Brain microvascular endothelial cell (primary cell): ENCODE results near the gene FFAR4.
"Not testable (repeated sequence)": the region's sequence is repeated elsewhere in the genome, so short reads cannot be mapped to it uniquely, and the experiment has no call there.

ENCODE experiments used
- DNase-seq: peaks from one replicate; pipeline ENCODE4 v3.0.0-alpha.2; 2020
- H3K27ac ChIP-seq: fragments of 250-450 bp; sonication (Bioruptor Pico); 2 replicates; pipeline ENCODE4 v1.5.1; 2020; ENCODE audit warnings: mild to moderate bottlenecking, moderate library complexity
- H3K27me3 ChIP-seq: fragments of 250-450 bp; sonication (Bioruptor Pico); replicated peaks from 2 replicates; pipeline ENCODE4 v1.5.1; 2020; ENCODE audit warnings: mild to moderate bottlenecking
- H3K36me3 ChIP-seq: fragments of 250-450 bp; sonication (Bioruptor Pico); replicated peaks from 2 replicates; pipeline ENCODE4 v1.5.1; 2020; ENCODE audit warnings: mild to moderate bottlenecking
- H3K4me3 ChIP-seq: 2 replicates; pipeline ENCODE4 v1.5.1; 2011; ENCODE audit warnings: low read depth, mild to moderate bottlenecking, control low read depth, low read length, moderate library complexity
- in situ Hi-C: cut with HindIII; loops from 2 replicates; pipeline ENCODE4 v1.10.0; 2017; ENCODE audit warnings: low sequenced_read_pairs, low pct_ligation_motif_present
- TF ChIP-seq, protein P1 (sequence below): IDR thresholded peaks from 2 replicates; pipeline ENCODE4 v1.5.1; 2011; ENCODE audit warnings: low read depth, mild to moderate bottlenecking, moderate library complexity, low read length, control low read depth, inconsistent platforms; ENCODE audit errors: missing control alignments

FFAR4 gene

DNA sequence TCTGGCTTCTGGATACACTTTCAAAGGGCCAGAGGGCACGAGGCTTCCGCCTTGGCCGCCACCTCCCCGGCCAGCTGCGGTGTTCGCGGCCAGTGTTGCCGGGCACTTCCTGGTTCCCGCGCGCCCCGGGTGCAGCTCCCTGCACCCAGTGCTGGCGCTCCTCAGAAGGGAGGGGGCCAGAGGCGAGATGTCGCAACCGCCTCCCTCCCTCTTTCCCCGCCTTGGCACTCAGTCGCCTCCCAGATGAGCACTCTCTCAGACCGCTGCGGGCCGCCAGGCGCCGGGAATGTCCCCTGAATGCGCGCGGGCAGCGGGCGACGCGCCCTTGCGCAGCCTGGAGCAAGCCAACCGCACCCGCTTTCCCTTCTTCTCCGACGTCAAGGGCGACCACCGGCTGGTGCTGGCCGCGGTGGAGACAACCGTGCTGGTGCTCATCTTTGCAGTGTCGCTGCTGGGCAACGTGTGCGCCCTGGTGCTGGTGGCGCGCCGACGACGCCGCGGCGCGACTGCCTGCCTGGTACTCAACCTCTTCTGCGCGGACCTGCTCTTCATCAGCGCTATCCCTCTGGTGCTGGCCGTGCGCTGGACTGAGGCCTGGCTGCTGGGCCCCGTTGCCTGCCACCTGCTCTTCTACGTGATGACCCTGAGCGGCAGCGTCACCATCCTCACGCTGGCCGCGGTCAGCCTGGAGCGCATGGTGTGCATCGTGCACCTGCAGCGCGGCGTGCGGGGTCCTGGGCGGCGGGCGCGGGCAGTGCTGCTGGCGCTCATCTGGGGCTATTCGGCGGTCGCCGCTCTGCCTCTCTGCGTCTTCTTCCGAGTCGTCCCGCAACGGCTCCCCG is at the start of gene FFAR4:
Gene FFAR4 (plus strand): TSS at position 231 of the 842 bp plus-strand sequence. CDS start 56 bp downstream, at position 287.
- Histone ChIP-seq H3K36me3 (no peaks in the 10 kb centered on the region), H3K27ac (no peak within 1 kb of the TSS), H3K4me3 (no peak within 1 kb of the TSS), H3K27me3 (peaks cover 51% of the 10 kb centered on the region)
- TF ChIP-seq, protein P1, sequence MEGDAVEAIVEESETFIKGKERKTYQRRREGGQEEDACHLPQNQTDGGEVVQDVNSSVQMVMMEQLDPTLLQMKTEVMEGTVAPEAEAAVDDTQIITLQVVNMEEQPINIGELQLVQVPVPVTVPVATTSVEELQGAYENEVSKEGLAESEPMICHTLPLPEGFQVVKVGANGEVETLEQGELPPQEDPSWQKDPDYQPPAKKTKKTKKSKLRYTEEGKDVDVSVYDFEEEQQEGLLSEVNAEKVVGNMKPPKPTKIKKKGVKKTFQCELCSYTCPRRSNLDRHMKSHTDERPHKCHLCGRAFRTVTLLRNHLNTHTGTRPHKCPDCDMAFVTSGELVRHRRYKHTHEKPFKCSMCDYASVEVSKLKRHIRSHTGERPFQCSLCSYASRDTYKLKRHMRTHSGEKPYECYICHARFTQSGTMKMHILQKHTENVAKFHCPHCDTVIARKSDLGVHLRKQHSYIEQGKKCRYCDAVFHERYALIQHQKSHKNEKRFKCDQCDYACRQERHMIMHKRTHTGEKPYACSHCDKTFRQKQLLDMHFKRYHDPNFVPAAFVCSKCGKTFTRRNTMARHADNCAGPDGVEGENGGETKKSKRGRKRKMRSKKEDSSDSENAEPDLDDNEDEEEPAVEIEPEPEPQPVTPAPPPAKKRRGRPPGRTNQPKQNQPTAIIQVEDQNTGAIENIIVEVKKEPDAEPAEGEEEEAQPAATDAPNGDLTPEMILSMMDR, result no peak
- in situ Hi-C loops, result no loop called here
- DNase-seq, result no peak

DNA sequence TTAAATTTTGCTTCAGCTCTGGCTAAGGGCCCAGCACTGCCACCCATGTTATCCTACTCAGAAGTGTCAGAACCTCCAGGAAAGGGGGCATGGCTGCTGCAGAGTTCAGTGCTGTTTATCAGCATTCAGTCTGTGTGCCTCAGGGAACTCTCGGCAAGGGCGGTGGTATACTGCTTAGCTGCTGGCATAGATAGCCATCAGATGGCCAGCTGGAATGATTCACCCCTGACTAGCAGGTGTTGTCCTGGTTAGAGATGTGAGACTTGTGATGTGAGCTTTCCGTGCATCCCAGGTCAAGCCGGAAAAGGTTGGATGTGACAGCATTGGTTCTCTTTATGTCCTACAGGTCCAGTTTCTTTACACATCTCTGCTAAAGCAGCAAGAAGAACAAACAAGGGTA is 47.9 kb upstream of the FFAR4 start:
- no peaks in the 10 kb centered on the region for H3K27me3 ChIP-seq
- TF ChIP-seq, protein P1, result no peak
- no peak for DNase-seq
- H3K36me3 ChIP-seq, result peaks cover 7% of the 10 kb centered on the region
- H3K27ac ChIP-seq, result no peak overlapping the region
- in situ Hi-C loops, result no loop called here
- H3K4me3 ChIP-seq, result no peak overlapping the region

DNA sequence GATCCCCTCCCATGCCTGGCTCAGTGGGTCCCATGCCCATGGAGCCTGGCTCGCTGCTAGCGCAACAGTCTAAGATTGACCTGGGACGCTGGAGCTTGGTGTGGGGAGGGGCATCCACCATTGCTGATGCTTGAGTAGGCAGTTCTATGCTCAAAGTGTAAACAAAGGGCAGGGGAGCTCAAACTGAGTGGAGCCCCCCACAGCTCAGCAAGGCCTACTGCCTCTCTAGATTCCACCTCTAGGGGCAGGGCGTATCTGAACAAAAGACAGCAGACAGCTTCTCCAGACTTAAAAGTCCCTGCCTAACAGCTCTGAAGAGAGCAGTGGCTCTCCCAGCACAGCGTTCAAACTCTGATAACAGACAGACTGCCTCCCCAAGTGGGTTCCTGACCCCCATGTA is 31.2 kb upstream of the FFAR4 start:
- Histone ChIP-seq H3K27ac (no peak overlapping the region), H3K36me3 (no peaks in the 10 kb centered on the region), H3K4me3 (no peak overlapping the region), H3K27me3 (no peaks in the 10 kb centered on the region)
- no peak for DNase-seq
- TF ChIP-seq, protein P1, result no peak
- in situ Hi-C loops, result no loop called here

DNA sequence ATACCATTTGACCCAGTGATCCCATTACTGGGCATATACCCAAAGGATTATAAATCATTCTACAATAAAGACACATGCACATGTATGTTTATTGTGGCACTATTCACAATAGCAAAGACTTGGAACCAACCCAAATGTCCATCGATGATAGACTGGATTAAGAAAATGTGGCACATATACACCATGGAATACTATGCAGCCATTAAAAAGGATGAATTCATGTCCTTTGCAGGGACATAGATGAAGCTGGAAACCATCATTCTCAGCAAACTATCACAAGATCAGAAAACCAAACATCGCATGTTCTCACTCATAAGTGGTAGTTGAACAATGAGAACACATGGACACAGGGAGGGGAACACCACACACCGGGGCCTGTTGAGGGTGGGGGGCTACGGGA is 25.6 kb upstream of the FFAR4 start:
- in situ Hi-C loops, H3K36me3 ChIP-seq, H3K27ac ChIP-seq, H3K4me3 ChIP-seq, DNase-seq, H3K27me3 ChIP-seq: not testable (repeated sequence)

DNA sequence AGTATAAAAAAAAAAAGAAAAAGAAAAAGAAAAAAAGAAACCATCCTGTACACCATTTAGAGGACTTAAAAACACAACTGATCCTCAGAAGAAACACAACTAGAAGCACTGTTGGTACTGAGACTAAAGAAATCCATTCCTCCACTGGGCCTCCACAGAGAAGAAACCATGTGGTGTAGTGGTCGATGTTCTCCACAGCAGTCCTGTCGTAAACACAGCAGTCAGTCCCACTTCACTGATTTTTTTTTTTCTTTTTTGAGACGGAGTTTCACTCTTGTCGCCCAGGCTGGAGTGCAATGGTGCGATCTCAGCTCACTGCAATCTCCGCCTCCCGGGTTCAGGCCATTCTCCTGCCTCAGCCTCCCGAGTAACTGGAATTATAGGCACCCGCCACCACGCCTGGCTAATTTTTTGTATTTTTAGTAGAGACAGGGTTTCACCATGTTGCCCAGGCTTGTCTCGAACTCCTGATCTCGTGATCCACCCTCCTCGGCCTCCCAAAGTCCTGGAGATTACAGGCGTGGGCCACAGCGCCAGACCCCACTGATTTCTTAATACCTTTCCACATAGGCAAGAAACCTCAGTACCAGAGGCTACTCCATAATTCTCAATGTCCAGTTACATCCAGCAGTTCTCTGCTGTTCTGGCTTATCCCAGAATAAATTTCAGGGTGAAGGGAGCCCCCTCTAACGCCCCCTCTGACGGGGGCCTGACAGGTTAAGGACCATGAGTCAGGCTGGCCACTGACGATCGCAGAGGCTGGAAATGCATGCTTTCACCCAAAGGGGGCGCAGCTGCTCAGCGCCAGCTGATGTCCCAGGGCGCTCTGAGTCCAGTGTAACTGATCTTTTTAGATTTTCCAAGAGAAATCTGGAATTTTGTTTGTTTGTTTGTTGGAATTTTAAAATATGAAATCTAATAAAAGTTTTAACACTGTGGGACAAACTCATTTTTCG is 24.8 kb upstream of the FFAR4 start:
- in situ Hi-C loops, result no loop called here
- H3K4me3 ChIP-seq, result no peak overlapping the region

More for the DNA sequence above, 24.8 kb upstream of the FFAR4 start:
- Histone ChIP-seq H3K36me3 (no peaks in the 10 kb centered on the region), H3K27ac (no peak overlapping the region), H3K27me3 (no peaks in the 10 kb centered on the region)
- DNase-seq, result peak; percentile 27
- TF ChIP-seq, protein P1, result peak; percentile 95
